Measurements from ENCODE around the gene OBP2B.
"Not testable (repeated sequence)": the region's sequence is repeated elsewhere in the genome, so short reads cannot be mapped to it uniquely, and the experiment has no call there.

Gene OBP2B

GRCh38 chr9:133238272-133238850 lies 29.3 kb upstream of the OBP2B start:
- no peak for DNase-seq

GRCh38 chr9:133237035-133237731 lies 28.1 kb upstream of the OBP2B start:
- DNase-seq, result peak; percentile 22

- DNase-seq, result peak; percentile 31
These were observed 27.4 kb upstream of the OBP2B start for GRCh38 chr9:133236291-133237034.

DNA sequence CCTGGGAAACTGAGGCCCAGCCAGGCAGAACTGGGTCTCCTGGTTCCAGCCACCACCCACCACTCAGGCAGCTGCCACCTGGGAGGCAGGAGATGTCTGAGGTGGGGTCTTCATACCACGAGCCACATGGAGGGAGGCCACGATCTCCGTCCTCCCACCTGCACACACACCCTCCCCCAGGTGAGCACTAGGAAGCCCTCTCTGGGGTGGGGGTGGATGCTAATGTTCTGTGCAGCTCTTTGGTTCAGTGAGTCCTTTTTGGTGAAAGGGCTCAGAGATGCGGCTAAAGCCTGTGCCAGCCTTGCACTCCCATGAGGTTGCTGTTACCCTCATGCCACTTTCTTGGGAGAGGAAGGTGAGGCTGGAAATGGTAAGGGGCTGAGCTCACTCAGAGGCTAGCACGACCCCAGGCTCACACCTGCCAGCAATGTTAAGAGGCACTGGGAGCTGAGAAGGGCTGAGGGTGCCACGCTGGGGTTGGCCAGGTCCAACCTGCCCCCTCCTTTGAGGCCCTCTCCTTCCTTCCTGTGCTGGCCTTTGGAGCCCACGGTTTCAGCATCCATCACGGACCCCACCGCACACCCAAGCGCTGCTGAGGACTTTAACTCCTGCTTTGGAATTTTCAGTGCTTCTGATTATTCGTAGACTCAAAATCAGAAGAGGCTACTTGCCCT lies 26.6 kb upstream of the OBP2B start:
- no peak for DNase-seq

DNA sequence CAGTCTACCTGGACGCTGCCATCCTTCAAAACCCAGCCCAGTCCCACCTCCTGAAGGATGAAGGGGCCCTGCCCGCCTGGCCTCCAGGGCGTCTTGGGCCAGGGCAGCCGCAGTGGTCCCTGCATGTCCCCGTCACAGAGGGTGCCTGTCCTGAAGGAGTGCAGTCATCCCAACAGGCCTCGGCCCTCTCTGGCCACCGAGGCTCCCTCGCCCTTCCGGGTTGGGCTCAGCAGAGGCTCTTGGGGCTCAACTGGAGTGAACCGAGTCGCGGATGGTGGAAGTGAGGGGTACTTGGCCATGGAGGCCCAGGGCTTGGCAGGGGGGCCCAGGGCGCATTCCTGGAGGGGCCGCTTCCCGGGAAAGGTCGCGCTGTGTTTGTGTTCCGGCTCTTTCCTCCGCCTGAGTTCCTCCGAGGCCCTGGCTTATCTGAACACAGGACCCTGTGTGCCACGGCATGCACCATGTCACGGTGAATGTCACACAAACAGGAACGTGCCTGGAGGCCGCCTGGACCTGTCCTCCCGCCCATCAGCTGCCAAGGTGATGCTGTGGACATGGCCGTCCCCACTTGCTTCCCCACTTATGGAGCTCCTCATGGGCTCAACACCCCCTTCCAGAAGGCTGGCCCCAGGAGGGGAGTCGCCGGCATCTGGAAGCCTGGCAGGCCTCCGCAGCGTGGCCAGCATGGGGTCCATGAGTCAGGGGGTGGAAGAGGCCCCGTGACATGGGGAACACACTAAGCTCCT lies 25.7 kb upstream of the OBP2B start:
- DNase-seq, result no peak

- no peak for DNase-seq
These were observed 24.8 kb upstream of the OBP2B start for GRCh38 chr9:133233681-133234432.

DNA sequence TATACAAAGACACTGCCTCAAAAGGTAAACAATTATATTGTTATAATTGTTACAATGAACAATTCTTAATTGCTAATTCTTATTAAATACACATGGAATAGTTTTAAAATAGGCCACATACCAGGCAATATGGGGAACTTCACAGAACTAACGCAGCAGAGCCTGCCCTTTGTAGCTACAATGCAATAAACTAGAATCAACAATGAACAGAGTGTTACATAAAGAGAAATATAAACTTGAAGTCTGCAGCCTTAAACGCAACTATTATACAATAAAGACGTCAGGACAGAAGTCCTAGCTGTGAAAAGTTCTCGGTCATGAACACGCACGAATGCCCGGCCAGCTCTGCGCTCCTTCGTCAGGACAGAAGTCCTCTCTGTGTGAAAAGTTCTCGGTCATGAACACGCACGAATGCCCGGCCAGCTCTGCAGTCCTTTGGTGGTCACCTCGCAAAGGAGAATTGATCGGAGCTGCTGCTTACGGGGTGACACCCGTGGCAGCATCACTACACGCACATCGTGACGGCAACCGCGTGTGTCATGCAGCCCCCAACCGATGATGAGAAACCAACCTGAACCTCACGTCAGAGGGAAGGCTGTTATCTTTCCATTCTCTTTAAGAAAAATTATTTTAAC lies 23.0 kb upstream of the OBP2B start:
- not testable (repeated sequence) for DNase-seq

DNA sequence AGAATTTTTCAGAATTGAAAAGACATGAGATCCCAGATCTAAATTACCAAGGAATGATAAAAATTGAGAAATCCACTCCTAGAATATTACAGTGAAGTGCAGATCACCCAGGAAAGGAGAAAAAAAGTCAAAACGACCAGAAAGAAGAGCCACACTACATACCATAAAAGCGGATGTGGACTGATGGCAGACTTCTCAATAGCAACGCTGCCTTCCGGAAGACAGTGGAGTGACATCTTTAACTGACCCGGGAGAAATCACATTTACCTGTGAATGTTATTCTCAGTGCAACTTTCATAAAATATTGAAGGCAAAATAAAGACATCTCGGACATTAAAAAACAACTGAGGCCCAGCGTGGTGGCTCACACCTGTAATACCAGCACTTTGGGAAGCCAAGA lies 21.5 kb upstream of the OBP2B start:
- DNase-seq, result not testable (repeated sequence)

DNA sequence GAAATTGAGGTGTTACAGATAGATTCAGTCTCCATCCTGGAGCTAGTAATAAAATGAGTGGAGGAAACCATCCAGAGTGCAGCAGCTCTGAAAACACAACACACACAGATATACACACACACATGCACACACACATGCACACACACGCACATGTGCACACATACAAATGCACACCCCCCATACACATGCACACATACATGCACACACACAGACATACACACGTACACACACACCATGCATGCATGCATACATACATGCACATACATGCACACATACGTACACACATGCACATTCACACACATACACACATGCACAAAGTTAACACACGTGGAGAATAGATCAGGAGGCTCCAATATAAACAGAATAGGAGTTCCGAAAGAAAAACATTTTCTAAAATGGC lies 21.0 kb upstream of the OBP2B start:
- DNase-seq, result no peak

DNA sequence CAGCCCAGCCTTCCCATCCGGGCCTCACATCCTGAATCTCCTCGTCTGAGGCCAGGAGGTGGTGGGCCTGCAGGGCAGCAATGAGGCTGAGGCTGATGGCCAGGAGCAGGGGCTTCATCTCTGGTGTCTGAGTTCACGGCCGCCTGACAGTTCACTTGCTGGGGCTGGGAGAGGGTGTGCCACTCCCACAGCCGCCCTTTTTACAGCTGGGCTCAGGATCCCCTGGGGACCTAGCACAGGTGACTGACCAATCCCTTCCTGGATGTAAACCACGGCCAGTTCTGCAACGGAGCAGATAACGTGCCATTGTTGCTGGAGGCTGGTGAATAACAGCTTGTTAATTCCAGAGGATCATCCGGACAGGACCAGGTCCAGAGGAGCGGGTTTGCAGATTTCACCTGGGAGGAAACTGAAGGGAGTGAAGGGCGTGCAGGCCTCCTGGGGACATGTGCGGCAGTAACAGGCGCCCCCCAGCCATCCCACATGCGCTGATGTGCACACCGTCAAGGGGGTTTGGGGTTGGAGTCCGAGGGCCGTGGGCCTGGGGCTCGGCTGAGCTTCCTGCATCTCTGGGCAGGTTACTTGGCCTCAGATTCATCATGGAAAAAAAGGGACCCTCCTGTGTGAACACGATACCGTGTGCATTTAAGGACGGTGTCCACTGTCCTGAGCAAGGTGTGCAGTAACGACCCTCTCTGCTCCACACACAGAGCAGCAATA lies 19.6 kb upstream of the OBP2B start:
- peak; percentile 4 for DNase-seq

GRCh38 chr9:133227996-133228395 lies 18.9 kb upstream of the OBP2B start:
- not testable (repeated sequence) for DNase-seq

GRCh38 chr9:133227242-133227860 lies 18.3 kb upstream of the OBP2B start:
- no peak for DNase-seq

DNA sequence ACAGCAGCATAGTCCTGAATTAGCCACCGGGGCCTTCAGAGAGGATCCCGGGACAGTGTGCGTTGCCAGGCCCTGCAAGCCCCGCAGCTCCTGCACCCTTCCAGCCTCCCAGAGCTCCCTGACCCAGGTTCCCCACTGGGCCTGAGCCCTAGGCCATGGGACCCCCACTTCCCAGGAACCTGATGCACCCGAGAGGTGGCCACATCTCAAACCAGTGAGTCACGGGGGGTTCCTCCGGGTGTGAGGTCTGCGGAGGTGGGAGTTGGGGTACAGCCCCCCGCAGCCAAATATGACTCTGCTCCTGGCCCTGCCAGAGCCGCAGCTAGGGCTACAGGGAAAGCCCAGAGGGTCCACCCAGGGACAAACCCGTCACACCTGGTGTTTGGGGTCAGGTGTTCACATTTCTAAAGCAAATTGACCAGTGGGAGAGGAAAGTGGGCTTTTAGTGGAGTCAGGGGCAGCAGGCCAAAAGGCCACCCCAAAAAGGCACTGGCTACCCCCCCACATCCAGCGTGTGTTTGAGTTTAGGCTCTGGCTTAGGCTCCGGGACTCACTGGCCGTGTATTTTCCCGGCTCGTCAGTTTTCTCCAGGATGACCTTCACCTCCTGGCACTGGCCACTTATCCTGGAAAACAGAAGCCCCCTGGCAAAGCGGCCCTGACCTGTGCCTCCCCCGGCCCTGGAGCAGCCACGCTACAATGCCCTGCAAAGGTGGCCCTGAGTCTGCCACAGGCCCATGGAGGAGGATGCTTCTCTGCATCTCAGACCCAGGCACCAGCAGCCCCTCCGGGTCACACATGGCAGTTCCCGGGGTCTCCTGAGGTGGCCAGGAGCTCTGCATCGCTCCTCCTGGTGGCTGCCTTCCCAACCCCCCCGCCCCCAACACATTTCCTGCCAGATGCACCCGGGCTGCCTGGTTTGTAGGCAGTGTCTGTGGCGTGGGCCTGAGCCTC lies 17.4 kb upstream of the OBP2B start:
- no peak for DNase-seq

- no peak for DNase-seq
These were observed 16.3 kb upstream of the OBP2B start for GRCh38 chr9:133225171-133226011.

DNA sequence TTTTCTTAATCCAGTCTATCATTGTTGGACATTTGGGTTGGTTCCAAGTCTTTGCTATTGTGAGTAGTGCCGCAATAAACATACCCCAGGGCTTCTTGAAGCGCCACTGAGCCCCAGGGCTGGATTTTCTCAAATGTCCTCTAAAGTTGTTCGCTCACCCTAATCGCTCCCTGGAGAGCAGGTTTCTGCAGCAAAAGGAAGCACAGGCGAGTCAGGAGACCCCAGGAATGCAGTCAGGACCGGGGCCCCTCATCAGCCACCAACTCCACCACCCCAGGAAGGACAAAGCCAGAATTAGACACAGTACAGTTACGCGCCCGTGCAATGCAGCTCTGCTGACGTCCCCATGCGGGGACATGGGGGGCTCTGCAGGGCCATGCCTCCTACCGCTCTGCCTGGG lies 15.7 kb upstream of the OBP2B start:
- DNase-seq, result no peak

- not testable (repeated sequence) for DNase-seq
These were observed 14.2 kb upstream of the OBP2B start for GRCh38 chr9:133223159-133223756.

DNA sequence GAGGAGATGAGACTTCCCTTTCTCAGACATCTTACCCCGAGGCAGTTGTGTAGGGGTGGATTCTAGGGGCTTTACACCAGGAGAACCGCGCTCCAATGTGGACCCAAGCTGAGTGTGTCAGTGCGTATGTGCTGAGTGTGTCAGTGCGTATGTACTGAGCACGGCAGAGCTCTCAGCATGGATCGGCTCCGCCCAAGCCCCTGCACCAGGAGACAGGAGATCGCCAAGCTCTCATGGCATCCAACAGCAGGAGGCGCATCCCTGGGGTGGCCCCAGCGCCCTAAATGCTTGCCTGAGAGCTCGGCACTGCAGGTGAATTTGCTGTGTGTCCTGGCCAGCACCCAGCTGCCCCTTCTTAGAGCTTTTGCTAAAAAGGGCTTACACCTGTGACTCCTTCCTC lies 12.9 kb upstream of the OBP2B start:
- DNase-seq, result not testable (repeated sequence)

Measured in DMS153 (cell line).